ENCODE results near the gene ZDHHC11B. TPM values are rescaled to one million over a fixed set of nuclear protein-coding genes. Genes with fewer than 3 reads are reported as not detected.

ZDHHC11B gene
- polyA plus RNA-seq, 1 donor = 7.3 TPM

Other genes with a start within 250 kb of the ZDHHC11B start
- 3.6 TPM for gene CEP72, start 172.4 kb downstream of the ZDHHC11B start, polyA plus RNA-seq (ENCODE audit: insufficient read length)
- gene TPPP, start 91.4 kb downstream of the ZDHHC11B start, polyA plus RNA-seq (ENCODE audit: insufficient read length) = 7.7 TPM
- 6.3 TPM for gene ZDHHC11, start 66.3 kb upstream of the ZDHHC11B start, polyA plus RNA-seq (ENCODE audit: insufficient read length)
- 29.4 TPM for gene BRD9, start 108.1 kb upstream of the ZDHHC11B start, polyA plus RNA-seq (ENCODE audit: insufficient read length)
- gene TRIP13, start 108.2 kb upstream of the ZDHHC11B start, polyA plus RNA-seq (ENCODE audit: insufficient read length) = 7.8 TPM
- 3.6 TPM for gene NKD2, start 224.1 kb upstream of the ZDHHC11B start, polyA plus RNA-seq (ENCODE audit: insufficient read length)